GM21619 (cell line): ENCODE measurements around the gene DPH1.
A peak's percentile ranks its signal among the peaks of the same experiment; 100 is the strongest.

Experiments used
- ATAC-seq: cut with Tn5 transposase; IDR thresholded peaks from one replicate; pipeline ENCODE4 v1.9.1; 2021; ENCODE audit not compliant: unreplicated experiment

DPH1 gene

DNA sequence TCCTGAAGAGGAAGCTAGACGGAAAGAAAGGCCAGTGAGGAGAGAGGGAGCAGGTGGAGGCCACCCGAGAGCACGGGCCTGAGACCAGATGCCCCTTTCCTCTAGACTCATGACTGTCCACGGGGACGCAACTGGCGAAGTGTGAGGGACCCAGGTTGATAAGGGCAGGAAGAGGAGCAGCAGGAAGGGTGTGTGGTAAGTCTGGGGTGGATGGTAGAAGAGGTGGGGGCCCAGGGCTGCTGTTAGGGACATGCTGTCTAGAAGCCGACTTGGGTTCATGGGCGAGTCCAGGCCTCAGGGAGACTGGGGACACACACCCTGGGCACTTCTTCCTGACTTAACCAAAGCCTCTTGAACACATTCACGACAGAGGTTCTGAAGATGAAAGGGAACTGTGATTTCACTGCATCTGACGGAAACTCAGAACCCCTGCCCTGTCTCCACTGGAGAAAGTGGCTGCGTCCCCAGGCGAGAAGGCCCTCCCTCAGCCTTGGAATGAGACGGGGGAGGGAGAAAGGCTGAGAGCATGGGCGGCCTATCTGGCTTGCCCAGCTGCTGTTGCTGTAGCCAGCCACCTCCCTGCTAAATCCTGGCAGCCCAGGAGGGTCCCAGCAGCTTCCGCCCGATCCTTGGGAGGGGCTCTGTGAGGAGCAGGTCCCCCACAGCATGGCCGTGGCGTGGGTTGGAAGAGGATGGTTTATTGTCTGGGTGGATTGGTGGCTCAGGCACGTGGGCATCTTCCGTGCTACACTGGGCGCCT, 30.9 kb downstream of the DPH1 start:
- no peak for ATAC-seq

GRCh38 chr17:2061441-2061958, 31.5 kb downstream of the DPH1 start:
- ATAC-seq = no peak

- ATAC-seq = no peak
Measured at GRCh38 chr17:2062571-2063183, 32.7 kb downstream of the DPH1 start.

GRCh38 chr17:2063261-2064146, 33.6 kb downstream of the DPH1 start:
- ATAC-seq = no peak

- ATAC-seq = no peak
Measured at GRCh38 chr17:2064147-2064489, 34.2 kb downstream of the DPH1 start.

- no peak for ATAC-seq
Measured at GRCh38 chr17:2064520-2064971, 34.6 kb downstream of the DPH1 start.

- ATAC-seq = no peak
Measured at GRCh38 chr17:2064980-2065785, 35.2 kb downstream of the DPH1 start.

GRCh38 chr17:2065949-2066400, 36.0 kb downstream of the DPH1 start:
- ATAC-seq = no peak

DNA sequence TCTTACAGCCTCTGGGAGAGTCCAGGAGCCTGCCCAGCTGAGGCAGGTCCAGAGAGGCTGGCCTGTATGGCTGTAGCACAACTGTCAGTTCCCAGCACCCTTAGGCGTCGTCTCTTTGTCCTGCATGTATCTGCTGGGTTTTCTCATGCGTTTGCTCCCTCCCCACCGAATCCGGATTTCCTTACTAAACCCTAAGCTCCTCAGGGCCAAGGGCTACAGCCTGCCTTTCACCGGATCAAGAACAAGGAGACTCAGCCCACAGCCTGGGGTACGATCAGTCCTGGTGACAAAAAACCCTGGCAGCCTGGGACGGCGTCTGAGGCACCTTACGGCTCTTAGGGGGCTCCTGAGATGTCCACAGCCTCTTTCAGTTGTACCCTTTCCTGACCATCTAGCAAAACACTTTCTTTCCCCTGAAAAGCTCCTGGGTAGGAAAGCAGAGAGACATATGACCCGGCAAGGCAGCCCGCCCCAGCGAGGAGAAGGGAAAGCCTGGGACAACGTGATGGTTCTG, 37.2 kb downstream of the DPH1 start:
- no peak for ATAC-seq

- ATAC-seq = no peak
Measured at GRCh38 chr17:2067608-2068024, 37.7 kb downstream of the DPH1 start.

DNA sequence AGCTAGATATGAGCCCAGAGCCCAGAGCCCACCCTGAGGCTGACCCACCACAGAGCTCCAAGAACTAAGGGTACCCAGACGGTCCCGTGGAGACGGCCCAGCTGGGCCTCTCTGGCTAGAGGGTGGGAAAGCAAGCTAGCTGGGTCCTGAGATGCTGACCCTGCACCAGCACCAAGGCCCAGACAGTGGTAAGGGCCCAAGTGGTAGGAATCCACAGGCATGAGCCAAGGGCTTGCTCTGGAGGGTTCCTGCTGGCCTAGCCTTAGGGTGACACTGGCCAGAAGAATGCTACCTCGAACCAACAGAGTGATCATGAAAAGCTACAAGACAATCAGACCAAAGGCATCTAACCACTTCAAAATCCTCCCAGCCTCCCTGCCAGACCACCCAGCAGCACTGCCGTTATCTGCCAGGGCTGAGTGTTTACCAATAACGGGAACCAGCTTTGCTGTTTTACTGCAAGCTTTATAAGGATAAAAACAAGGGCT, 38.1 kb downstream of the DPH1 start:
- no peak for ATAC-seq

DNA sequence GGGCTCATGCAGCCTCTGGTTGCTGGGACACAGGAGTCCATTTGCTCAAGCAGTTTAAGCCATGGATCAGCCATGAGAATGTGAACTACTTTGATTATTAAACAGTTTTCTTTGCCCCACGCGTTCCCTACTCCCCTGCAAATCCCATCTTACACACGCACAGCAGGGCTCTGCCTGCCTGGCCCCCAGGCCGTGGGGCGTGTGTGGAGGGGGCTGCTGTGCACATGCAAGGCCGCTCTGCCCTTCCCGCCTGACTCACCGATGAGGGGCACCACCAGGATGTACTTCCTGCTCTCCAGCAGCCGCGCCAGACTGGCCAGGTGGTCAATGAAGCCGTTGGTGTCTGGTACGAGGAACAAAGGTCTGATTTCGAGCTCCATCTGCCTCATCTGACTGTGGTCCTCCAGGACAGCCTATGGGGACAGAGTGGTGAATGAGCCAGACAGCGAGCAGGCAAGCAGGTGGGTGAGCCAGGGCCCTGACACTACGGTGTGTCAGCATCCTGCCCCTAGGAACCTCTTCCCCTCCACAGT, 38.6 kb downstream of the DPH1 start:
- ATAC-seq = no peak

GRCh38 chr17:2070241-2071023, 40.5 kb downstream of the DPH1 start:
- peak; percentile 76 for ATAC-seq

- ATAC-seq = no peak
Measured at GRCh38 chr17:2071024-2071385, 41.1 kb downstream of the DPH1 start.

DNA sequence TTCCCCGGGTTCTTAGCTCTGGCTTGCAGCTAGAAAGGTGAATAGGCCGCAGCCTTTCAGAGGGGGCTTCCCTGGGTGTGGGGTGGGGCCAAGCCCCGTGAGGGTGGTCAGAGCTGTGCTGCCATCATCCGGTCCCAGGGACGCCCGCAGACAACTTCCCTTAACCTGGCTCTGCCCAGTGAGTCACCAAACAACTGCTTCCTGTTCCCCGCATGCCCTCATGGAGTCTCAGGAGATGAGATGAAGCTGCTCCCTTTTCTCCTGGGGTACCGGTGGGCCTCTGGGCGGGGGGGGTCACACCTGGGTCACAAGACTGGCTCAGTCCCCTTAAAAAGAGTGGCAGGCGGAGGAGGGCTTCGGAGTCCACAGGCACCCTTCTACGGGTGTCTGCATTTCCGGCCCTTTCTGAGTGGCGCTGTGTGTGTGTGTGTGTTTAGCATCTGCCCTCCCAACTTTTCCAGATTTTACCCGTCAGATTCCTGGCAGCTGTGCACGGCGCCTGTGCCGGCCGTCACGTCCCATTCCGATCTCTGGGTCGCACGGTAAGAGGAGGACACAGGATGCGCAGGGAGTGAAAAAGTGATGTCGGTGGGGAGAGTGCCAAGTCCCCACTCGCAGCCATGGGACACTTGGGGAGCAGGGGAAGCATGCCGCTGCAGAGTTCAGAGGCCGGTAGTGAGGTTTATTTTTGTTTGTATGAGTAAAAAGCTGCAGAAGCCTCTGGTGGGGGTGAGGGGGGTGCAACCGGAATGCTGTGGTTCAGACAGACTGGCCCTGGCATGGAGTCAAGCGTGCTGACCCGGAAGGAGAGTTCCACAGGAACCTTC, 41.7 kb downstream of the DPH1 start:
- no peak for ATAC-seq

GRCh38 chr17:2074919-2075318, 45.0 kb downstream of the DPH1 start:
- no peak for ATAC-seq

GRCh38 chr17:2075336-2076086, 45.6 kb downstream of the DPH1 start:
- no peak for ATAC-seq
